Dedifferentiated amniotic fluid mesenchymal stem cell (primary cell): ENCODE results near the gene PSMD9.

Experiments
- DNase-seq: peaks from one replicate; pipeline ENCODE4 v3.0.0-alpha.2; 2016; ENCODE audit errors: extremely low spot score

PSMD9 gene

GRCh38 chr12:121955258-121956237 lies 67.0 kb downstream of the PSMD9 start:
- DNase-seq, result no peak

GRCh38 chr12:121957861-121958515 lies 69.4 kb downstream of the PSMD9 start:
- no peak for DNase-seq

- no peak for DNase-seq
Observed at GRCh38 chr12:121958541-121959240, 70.1 kb downstream of the PSMD9 start.

GRCh38 chr12:121960541-121960940 lies 72.0 kb downstream of the PSMD9 start:
- DNase-seq, result no peak

GRCh38 chr12:121961195-121961879 lies 72.7 kb downstream of the PSMD9 start:
- no peak for DNase-seq

GRCh38 chr12:121963341-121964018 lies 74.9 kb downstream of the PSMD9 start:
- no peak for DNase-seq

GRCh38 chr12:121964813-121965643 lies 76.4 kb downstream of the PSMD9 start:
- no peak for DNase-seq

GRCh38 chr12:121966959-121967358 lies 78.4 kb downstream of the PSMD9 start:
- no peak for DNase-seq
